B cell (primary cell): Measurements from ENCODE around the gene CEP170. TPM values are rescaled to one million over a fixed set of nuclear protein-coding genes. Genes with fewer than 3 reads are reported as not detected.

Source experiments
- ATAC-seq: fragments of 200-7000 bp; cut with Tn5 transposase; one replicate; pipeline ENCODE4 v1.10.0; 2021; ENCODE audit warnings: low read depth, mild to moderate bottlenecking, moderate number of reproducible peaks, moderate library complexity
- CTCF ChIA-PET: fragments of 350-600 bp; sonication (Branson Sonifier 250); formaldehyde crosslinking; loops from one replicate; lab custom pipeline; 2021; ENCODE audit warnings: antibody characterized with exemption, inconsistent platforms; lab: Charles Lee
- POLR2A ChIA-PET: fragments of 350-600 bp; sonication (Branson Sonifier 250); formaldehyde crosslinking; loops from one replicate; lab custom pipeline; 2021; ENCODE audit warnings: antibody characterized with exemption; lab: Charles Lee
- DNase-seq: peaks from one replicate; pipeline ENCODE4 v3.0.0; 2013
- H2AFZ ChIP-seq: 2 replicates; pipeline ENCODE4 v1.6.1; 2012; ENCODE audit warnings: mild to moderate bottlenecking, low read depth, low read length; ENCODE audit not compliant: insufficient read depth, poor library complexity, severe bottlenecking
- H3K27ac ChIP-seq, 2 donors: 1 replicate in 1 of 2; 2 replicates in 1 of 2; pipeline ENCODE4 v1.5.1; 2012 to 2013; ENCODE audit warnings: low read length in 2 of 2, mild to moderate bottlenecking in 2 of 2, moderate library complexity in 1 of 2
- H3K27me3 ChIP-seq, 4 experiments: fragments of 200-600 bp in 1 of 4; sonication (generic) in 1 of 4; replicated peaks in 1 of 4; 1 replicate in 2 of 4; 2 replicates in 2 of 4; pipeline versions ENCODE4 v1.6.1 to v1.7.0; 2013 to 2016; ENCODE audit warnings: low read length in 3 of 4, mild to moderate bottlenecking in 2 of 4, mixed read lengths in 1 of 4, moderate library complexity in 1 of 4; ENCODE audit not compliant: insufficient read depth in 4 of 4, control insufficient read depth in 3 of 4; ENCODE audit errors: control extremely low read depth in 1 of 4
- H3K36me3 ChIP-seq, 2 experiments: replicated peaks in 1 of 2; 1 replicate in 1 of 2; 2 replicates in 1 of 2; pipeline versions ENCODE4 v1.6.1 to v1.7.1; 2013; ENCODE audit warnings: low read length in 1 of 2; ENCODE audit not compliant: insufficient read depth in 2 of 2, control insufficient read depth in 1 of 2; ENCODE audit errors: control extremely low read depth in 1 of 2, extremely low read depth in 1 of 2
- H3K4me1 ChIP-seq, 2 donors: fragments of 200-600 bp in 1 of 2; sonication (generic) in 1 of 2; 1 replicate in 1 of 2; 2 replicates in 1 of 2; pipeline versions ENCODE4 v1.5.1 to v1.6.1; 2013 to 2017; ENCODE audit warnings: low read length in 2 of 2; ENCODE audit not compliant: control insufficient read depth in 2 of 2, insufficient read depth in 2 of 2
- H3K4me2 ChIP-seq: replicated peaks from 2 replicates; pipeline ENCODE3; 2012; ENCODE audit warnings: mild to moderate bottlenecking, low read depth, low read length; ENCODE audit not compliant: poor library complexity, severe bottlenecking
- H3K4me3 ChIP-seq, 5 experiments: fragments of 200-600 bp in 1 of 5; sonication (generic) in 1 of 5; 1 replicate in 3 of 5; 2 replicates in 2 of 5; pipeline versions ENCODE4 v1.5.1 to v1.7.0; 2011 to 2016; ENCODE audit warnings: low read length in 4 of 5, mild to moderate bottlenecking in 4 of 5, low read depth in 2 of 5, control low read depth in 1 of 5, moderate library complexity in 1 of 5; ENCODE audit not compliant: insufficient read depth in 1 of 5; ENCODE audit errors: control extremely low read depth in 1 of 5, extremely low read depth in 1 of 5
- H3K79me2 ChIP-seq: fragments of 200-600 bp; sonication (generic); one replicate; pipeline ENCODE4 v1.6.0; 2016; ENCODE audit warnings: low read length; ENCODE audit not compliant: control insufficient read depth, insufficient read depth
- H3K9ac ChIP-seq: fragments of 200-600 bp; sonication (generic); 2 replicates; pipeline ENCODE4 v1.6.1; 2017; ENCODE audit warnings: mild to moderate bottlenecking, low read length, moderate library complexity
- H3K9me3 ChIP-seq, 3 donors: one replicate each; pipeline versions ENCODE4 v1.6.1 to v1.7.1; 2013; ENCODE audit warnings: low read length in 2 of 3; ENCODE audit not compliant: control insufficient read depth in 2 of 3, insufficient read depth in 1 of 3; ENCODE audit errors: control extremely low read depth in 1 of 3
- H4K20me1 ChIP-seq: 2 replicates; pipeline ENCODE4 v1.6.0; 2012; ENCODE audit warnings: mild to moderate bottlenecking, low read length; ENCODE audit not compliant: insufficient read depth, control insufficient read depth, poor library complexity, severe bottlenecking
- H3K27ac Mint-ChIP-seq: one replicate; pipeline ENCODE4 v1.8.0; 2021; ENCODE audit warnings: mixed read lengths
- H3K27me3 Mint-ChIP-seq: one replicate; pipeline ENCODE4 v1.8.0; 2021; ENCODE audit warnings: mixed read lengths
- H3K4me1 Mint-ChIP-seq: one replicate; pipeline ENCODE4 v1.8.0; 2021; ENCODE audit warnings: mixed read lengths
- H3K4me3 Mint-ChIP-seq: one replicate; pipeline ENCODE4 v1.8.0; 2021; ENCODE audit warnings: mixed read lengths
- H3K9me3 Mint-ChIP-seq: one replicate; pipeline ENCODE4 v1.8.0; 2022; ENCODE audit warnings: mixed read lengths; ENCODE audit not compliant: insufficient read depth
- EZH2 ChIP-seq: IDR thresholded peaks from 2 replicates; pipeline ENCODE4 v1.6.1; 2012; ENCODE audit warnings: borderline replicate concordance, low read depth, mild to moderate bottlenecking, moderate library complexity, low read length; ENCODE audit not compliant: insufficient read depth, poor library complexity, severe bottlenecking
- WGBS: methylation state at CpG from one replicate; pipeline ENCODE4 v1.1.5; 2013; ENCODE audit warnings: missing lambda C conversion rate; ENCODE audit not compliant: insufficient coverage; 5-methylcytosine and 5-hydroxymethylcytosine counted together
- intact Hi-C: fragments of 100-400 bp; cut with micrococcal nuclease; formaldehyde crosslinking; loops from one replicate; pipeline ENCODE4 v1.10.0; 2022
- polyA minus RNA-seq: library from RNA; depleted of rRNA, polyadenylated mRNA; stranded (reverse); fragments of >200 nt; gene quantifications from 2 replicates; pipeline ENCODE4 v1.2.3, GENCODE V29; 2012
- polyA plus RNA-seq: library from polyadenylated mRNA; depleted of rRNA; stranded (reverse); fragments of >200 nt; gene quantifications from 2 replicates; pipeline ENCODE4 v1.2.3, GENCODE V29; 2012
- total RNA-seq, 2 donors: library from RNA; stranded (reverse); fragments of 120-200 nt in 1 of 2; gene quantifications; 1 replicate in 1 of 2; 2 replicates in 1 of 2; pipeline versions ENCODE4 v1.2.3 to v1.2.4, GENCODE V29; 2013 to 2022
- TF ChIP-seq, protein P1 (sequence below): fragments of 200-600 bp; IDR thresholded peaks from one replicate; pipeline ENCODE4 v1.8.0; 2022; ENCODE audit warnings: antibody characterized with exemption, mild to moderate bottlenecking

The CEP170 gene
- total RNA-seq (145 and 156 TPM in 2 replicates), polyA plus RNA-seq (27.3 and 43.1 TPM in 2 replicates), polyA minus RNA-seq (53.9 and 67.1 TPM in 2 replicates)
- 63.8 TPM for total RNA-seq (2013)

DNA sequence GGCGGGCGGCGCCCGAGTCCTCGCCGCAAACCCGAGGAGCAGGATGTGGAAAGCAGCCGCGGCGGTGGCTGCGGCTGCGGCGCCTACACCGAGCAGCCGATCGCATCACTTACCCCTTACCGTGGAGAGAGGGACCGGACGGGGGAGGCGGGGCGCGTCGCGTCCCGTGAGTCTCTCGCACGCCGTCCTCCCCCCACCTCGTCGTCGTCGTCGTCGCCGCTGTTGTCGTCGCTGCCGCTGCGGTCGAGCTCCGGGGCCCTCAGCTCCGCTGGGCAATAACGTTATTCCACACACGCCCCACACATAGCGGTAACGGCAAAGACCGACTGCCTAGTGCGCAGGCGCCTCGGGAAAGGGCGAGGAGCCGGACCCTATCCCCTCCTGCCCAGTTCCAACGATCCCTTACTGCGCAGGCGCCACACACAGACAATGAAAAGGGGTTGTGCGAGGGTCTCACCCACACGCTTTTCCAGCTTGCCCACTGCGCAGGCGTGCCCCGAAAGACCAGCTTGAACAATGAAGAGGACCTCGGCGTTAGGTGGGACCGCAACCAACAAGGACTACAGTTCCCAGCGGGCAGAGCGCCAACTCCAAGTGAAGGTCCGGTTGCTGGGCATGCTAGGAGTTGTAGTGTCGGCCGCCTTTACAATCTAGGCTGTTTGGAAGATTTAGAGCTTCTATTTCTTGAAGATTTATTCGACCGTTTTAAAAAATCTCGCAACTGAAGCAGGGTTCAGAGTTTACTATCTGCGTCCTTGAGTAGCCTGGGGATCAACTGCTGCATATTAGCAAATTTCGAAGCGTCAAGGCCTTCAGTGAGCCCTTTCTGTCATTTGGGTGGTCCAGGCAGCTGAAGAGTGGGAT, at the start of gene CEP170:
TSS of gene CEP170 (minus strand) at position 355 of the 864 bp plus-strand sequence. CDS start 30,001 bp downstream, outside the sequence.
- CTCF ChIA-PET = interaction anchor here (1.4 to 1.8 kb wide), 5 partner anchors 8 to 1644 kb away, joined by 3 to 9 read pairs (median 4); no protein-coding TSS in a partner anchor
- Histone ChIP-seq H3K27ac (peak within 1 kb of the TSS; percentile 97 to 99), H3K27me3 (no peaks in the 10 kb centered on the region), H3K4me3 (peak within 1 kb of the TSS; percentile 75 to 100 (median 94)), H2AFZ (peak within 1 kb of the TSS; percentile 88), H3K79me2 (peaks cover 83% of the 10 kb centered on the region), H3K4me2 (peak within 1 kb of the TSS; percentile 84), H4K20me1 (no peaks in the 10 kb centered on the region), H3K9me3 (no peaks in the 10 kb centered on the region), H3K36me3 (no peaks in the 10 kb centered on the region), H3K4me1 (peaks cover 19 to 29% of the 10 kb centered on the region in 2 donors), H3K9ac (peak within 1 kb of the TSS; percentile 95)
- DNase-seq (peak; percentile 95), ATAC-seq (peak; percentile 70)
- H3K4me1 Mint-ChIP-seq = peaks cover 49% of the 10 kb centered on the region
- H3K9me3 Mint-ChIP-seq = no peaks in the 10 kb centered on the region
- WGBS = under 1% methylated on average over 69 of the region's 74 CpGs
- no peaks in the 10 kb centered on the region for H3K27me3 Mint-ChIP-seq
- POLR2A ChIA-PET = interaction anchor here (0.6 to 2.1 kb wide), 11 partner anchors 8 to 1054 kb away, joined by 3 to 7 read pairs (median 4); partner anchors contain the start of gene AKT3
- H3K27ac Mint-ChIP-seq = peak within 1 kb of the TSS; percentile 99
- peak within 1 kb of the TSS; percentile 99 for H3K4me3 Mint-ChIP-seq
- TF ChIP-seq EZH2 = no peak
- TF ChIP-seq, protein P1, sequence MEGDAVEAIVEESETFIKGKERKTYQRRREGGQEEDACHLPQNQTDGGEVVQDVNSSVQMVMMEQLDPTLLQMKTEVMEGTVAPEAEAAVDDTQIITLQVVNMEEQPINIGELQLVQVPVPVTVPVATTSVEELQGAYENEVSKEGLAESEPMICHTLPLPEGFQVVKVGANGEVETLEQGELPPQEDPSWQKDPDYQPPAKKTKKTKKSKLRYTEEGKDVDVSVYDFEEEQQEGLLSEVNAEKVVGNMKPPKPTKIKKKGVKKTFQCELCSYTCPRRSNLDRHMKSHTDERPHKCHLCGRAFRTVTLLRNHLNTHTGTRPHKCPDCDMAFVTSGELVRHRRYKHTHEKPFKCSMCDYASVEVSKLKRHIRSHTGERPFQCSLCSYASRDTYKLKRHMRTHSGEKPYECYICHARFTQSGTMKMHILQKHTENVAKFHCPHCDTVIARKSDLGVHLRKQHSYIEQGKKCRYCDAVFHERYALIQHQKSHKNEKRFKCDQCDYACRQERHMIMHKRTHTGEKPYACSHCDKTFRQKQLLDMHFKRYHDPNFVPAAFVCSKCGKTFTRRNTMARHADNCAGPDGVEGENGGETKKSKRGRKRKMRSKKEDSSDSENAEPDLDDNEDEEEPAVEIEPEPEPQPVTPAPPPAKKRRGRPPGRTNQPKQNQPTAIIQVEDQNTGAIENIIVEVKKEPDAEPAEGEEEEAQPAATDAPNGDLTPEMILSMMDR = no peak
- intact Hi-C loops = loop anchor here (1.0 to 10.0 kb wide), 9 partner anchors 14 to 1720 kb away; partner anchors contain the start of genes CHML, EXO1, KMO and OPN3
